ENCODE measurements around the gene UGT1A9.

The UGT1A9 gene

GRCh38 chr2:233791883-233792329, 120.2 kb downstream of the UGT1A9 start:
- DNase-seq (ENCODE audit: low read depth), result no peak
- TF ChIP-seq CTCF (IDR thresholded peaks at IDR 0.05; ENCODE audit: low read depth, low read length, missing control alignments), result no peak
- H3K4me3 ChIP-seq (ENCODE audit: low read depth, low read length), result no peak overlapping the region

GRCh38 chr2:233792720-233793119, 121.0 kb downstream of the UGT1A9 start:
- no peak for TF ChIP-seq CTCF (IDR thresholded peaks at IDR 0.05; ENCODE audit: low read depth, low read length, missing control alignments)
- DNase-seq (ENCODE audit: low read depth), result no peak
- no peak overlapping the region for H3K4me3 ChIP-seq (ENCODE audit: low read depth, low read length)

- DNase-seq (ENCODE audit: low read depth), result no peak
- TF ChIP-seq CTCF (IDR thresholded peaks at IDR 0.05; ENCODE audit: low read depth, low read length, missing control alignments), result no peak
- H3K4me3 ChIP-seq (ENCODE audit: low read depth, low read length), result no peak overlapping the region
Measured at GRCh38 chr2:233793465-233794127, 121.9 kb downstream of the UGT1A9 start.

GRCh38 chr2:233794128-233794658, 122.5 kb downstream of the UGT1A9 start:
- DNase-seq (ENCODE audit: low read depth), result no peak
- H3K4me3 ChIP-seq (ENCODE audit: low read depth, low read length), result no peak overlapping the region

GRCh38 chr2:233795735-233796171, 124.1 kb downstream of the UGT1A9 start:
- DNase-seq (ENCODE audit: low read depth), result no peak
- TF ChIP-seq CTCF (IDR thresholded peaks at IDR 0.05; ENCODE audit: low read depth, low read length, missing control alignments), result no peak

More at GRCh38 chr2:233794128-233794658, 122.5 kb downstream of the UGT1A9 start:
- no peak for TF ChIP-seq CTCF (IDR thresholded peaks at IDR 0.05; ENCODE audit: low read depth, low read length, missing control alignments)

GRCh38 chr2:233796254-233796653, 124.6 kb downstream of the UGT1A9 start:
- H3K4me3 ChIP-seq (ENCODE audit: low read depth, low read length), result no peak overlapping the region
- DNase-seq (ENCODE audit: low read depth), result no peak
- TF ChIP-seq CTCF (IDR thresholded peaks at IDR 0.05; ENCODE audit: low read depth, low read length, missing control alignments), result no peak

More at GRCh38 chr2:233795735-233796171, 124.1 kb downstream of the UGT1A9 start:
- H3K4me3 ChIP-seq (ENCODE audit: low read depth, low read length), result no peak overlapping the region
